Cardiac muscle cell (in vitro differentiated cells and primary cell): ENCODE measurements around the gene MYCBP2. TPM values are rescaled to one million over a fixed set of nuclear protein-coding genes. Genes with fewer than 3 reads are reported as not detected.
A peak's percentile ranks its signal among the peaks of the same experiment; 100 is the strongest.
"Not testable (repeated sequence)": the region's sequence is repeated elsewhere in the genome, so short reads cannot be mapped to it uniquely, and the experiment has no call there.

ENCODE experiments used
- DNase-seq, 2 donors: peaks; one replicate each; pipeline versions ENCODE4 v3.0.0 to v3.0.0-alpha.2; 2010 to 2017; ENCODE audit warnings: low read depth in 1 of 2, low spot score in 1 of 2
- H3K27ac ChIP-seq: fragments of 200-600 bp; sonication (generic); 2 replicates; pipeline ENCODE4 v1.5.1; 2016
- H3K27me3 ChIP-seq: fragments of 200-600 bp; sonication (generic); 2 replicates; pipeline ENCODE4 v1.6.0; 2016; ENCODE audit warnings: control low read depth
- H3K36me3 ChIP-seq: fragments of 200-600 bp; sonication (generic); 2 replicates; pipeline ENCODE4 v1.5.1; 2016; ENCODE audit warnings: control low read depth
- H3K4me1 ChIP-seq: fragments of 200-600 bp; sonication (generic); 2 replicates; pipeline ENCODE4 v1.8.1; 2017; ENCODE audit warnings: low read depth, mild to moderate bottlenecking, mixed run types
- H3K4me3 ChIP-seq: fragments of 200-600 bp; sonication (generic); 2 replicates; pipeline ENCODE4 v1.5.1; 2016; ENCODE audit warnings: mild to moderate bottlenecking
- H3K9me3 ChIP-seq: fragments of 200-600 bp; sonication (generic); 2 replicates; pipeline ENCODE4 v1.5.1; 2017; ENCODE audit warnings: low read depth, mild to moderate bottlenecking, control low read depth
- polyA plus RNA-seq: library from polyadenylated mRNA; unstranded; fragments of >200 nt; fragmentation: Nextera tagmentation; extraction: Ambion mirVana; gene quantifications from 2 replicates; pipeline ENCODE4 v1.2.1, GENCODE V29; 2016
- total RNA-seq: library from RNA; depleted of rRNA; stranded (reverse); fragments of >200 nt; gene quantifications from 2 replicates; pipeline ENCODE4 v1.2.3, GENCODE V29; 2016
- TF ChIP-seq, protein P1 (sequence below): IDR thresholded peaks from 2 replicates; pipeline ENCODE4 v1.5.1; 2012; ENCODE audit warnings: low read depth, mild to moderate bottlenecking, low read length

MYCBP2 gene
- total and polyA plus RNA-seq, 2 experiments from 2014 or later = 19.8 to 51.1 TPM

DNA sequence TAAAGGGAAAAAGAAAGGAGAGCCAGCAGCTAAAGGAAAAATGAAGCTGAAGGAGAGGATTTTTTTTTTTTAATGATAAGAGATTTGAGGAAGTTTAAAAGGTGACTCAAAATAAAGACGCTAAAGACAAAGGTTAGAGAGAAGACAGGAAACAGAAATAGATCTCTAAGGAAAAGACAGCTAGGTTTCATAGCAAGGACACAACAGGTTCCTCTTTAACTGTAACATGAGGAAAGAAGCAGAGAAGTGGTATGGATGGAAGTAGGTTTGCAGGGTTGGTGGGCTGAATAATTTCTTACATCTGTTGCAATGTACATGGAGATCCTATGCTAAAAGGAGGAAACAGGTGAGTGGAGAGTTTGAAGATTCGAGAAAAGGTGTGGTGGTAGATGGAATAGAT, 107.5 kb downstream of the MYCBP2 start:
- Histone ChIP-seq H3K4me1 (no peaks in the 10 kb centered on the region), H3K27me3 (no peaks in the 10 kb centered on the region), H3K36me3 (peaks cover 4% of the 10 kb centered on the region), H3K9me3 (no peaks in the 10 kb centered on the region), H3K27ac (no peak overlapping the region), H3K4me3 (no peak overlapping the region)
- DNase-seq = no peak
- TF ChIP-seq, protein P1, sequence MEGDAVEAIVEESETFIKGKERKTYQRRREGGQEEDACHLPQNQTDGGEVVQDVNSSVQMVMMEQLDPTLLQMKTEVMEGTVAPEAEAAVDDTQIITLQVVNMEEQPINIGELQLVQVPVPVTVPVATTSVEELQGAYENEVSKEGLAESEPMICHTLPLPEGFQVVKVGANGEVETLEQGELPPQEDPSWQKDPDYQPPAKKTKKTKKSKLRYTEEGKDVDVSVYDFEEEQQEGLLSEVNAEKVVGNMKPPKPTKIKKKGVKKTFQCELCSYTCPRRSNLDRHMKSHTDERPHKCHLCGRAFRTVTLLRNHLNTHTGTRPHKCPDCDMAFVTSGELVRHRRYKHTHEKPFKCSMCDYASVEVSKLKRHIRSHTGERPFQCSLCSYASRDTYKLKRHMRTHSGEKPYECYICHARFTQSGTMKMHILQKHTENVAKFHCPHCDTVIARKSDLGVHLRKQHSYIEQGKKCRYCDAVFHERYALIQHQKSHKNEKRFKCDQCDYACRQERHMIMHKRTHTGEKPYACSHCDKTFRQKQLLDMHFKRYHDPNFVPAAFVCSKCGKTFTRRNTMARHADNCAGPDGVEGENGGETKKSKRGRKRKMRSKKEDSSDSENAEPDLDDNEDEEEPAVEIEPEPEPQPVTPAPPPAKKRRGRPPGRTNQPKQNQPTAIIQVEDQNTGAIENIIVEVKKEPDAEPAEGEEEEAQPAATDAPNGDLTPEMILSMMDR = no peak

DNA sequence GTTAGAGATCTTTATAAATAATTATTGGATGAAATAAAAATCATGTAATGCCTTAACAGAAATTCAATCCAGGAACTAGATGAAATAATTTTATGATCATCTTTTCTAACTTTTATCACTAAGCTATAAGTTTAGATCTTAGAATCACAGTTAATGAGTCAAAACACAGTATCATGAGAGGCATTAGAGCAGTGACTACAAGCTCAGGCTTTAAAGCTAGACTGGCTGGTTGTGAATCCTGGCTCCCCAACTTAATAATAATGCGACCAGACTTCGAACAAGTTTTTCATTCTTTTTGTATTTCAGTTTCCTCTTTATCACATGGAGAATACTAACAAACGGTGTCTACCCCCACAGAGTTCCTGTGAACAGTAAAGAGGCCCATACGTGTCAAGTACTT, 108.6 kb downstream of the MYCBP2 start:
- Histone ChIP-seq H3K27ac (no peak overlapping the region), H3K36me3 (peaks cover 4% of the 10 kb centered on the region), H3K4me1 (no peaks in the 10 kb centered on the region), H3K27me3 (no peaks in the 10 kb centered on the region), H3K4me3 (no peak overlapping the region), H3K9me3 (no peaks in the 10 kb centered on the region)
- TF ChIP-seq, protein P1 = no peak
- no peak for DNase-seq

DNA sequence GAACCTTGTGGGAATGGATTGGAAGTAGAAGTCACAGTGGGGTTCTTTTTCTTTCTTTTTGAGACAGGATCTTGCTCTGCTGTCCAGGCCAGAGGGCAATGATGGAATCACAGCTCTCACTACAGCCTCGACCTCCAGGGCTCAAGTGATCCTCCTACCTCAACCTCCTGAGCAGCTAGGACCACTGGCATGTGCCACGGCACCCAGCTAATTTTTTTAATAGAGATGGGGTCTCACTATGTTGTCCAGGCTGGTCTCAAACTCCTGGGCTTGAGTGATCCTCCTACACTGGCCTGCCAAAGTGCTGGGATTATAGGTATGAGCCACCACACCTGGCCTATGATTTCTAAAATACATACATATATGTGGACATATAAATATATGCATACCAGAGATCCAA, 111.4 kb downstream of the MYCBP2 start:
- H3K4me1 ChIP-seq = no peaks in the 10 kb centered on the region
- no peak for DNase-seq
- H3K4me3 ChIP-seq = no peak overlapping the region
- H3K9me3 ChIP-seq = no peaks in the 10 kb centered on the region
- no peaks in the 10 kb centered on the region for H3K27me3 ChIP-seq
- no peak overlapping the region for H3K27ac ChIP-seq
- H3K36me3 ChIP-seq = peaks cover 8% of the 10 kb centered on the region
- TF ChIP-seq, protein P1 = no peak

DNA sequence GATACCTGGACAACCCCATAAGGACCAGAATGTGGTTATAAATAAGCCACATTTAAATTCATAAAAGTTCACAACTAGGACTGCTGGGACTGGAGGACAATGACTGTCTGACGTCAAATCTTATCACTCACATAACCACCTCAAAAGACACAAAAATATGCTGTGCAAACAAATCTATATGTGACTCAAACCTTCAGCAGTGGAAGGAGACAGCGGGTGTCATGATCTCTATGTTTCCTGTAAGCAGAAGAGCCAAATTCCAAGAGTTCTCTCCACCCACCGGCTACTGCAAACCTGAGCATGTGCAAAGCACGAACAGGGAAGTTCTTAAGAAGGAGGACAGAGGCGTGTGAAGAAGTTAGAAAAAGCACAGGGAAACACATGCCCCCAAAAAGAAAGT, 113.2 kb downstream of the MYCBP2 start:
- DNase-seq = peak in 1 of 2 donors; percentile 38
- H3K27me3 ChIP-seq = no peaks in the 10 kb centered on the region
- no peak overlapping the region for H3K4me3 ChIP-seq
- H3K36me3 ChIP-seq = peaks cover 9% of the 10 kb centered on the region
- TF ChIP-seq, protein P1 = no peak
- H3K9me3 ChIP-seq = no peaks in the 10 kb centered on the region
- H3K4me1 ChIP-seq = no peaks in the 10 kb centered on the region
- H3K27ac ChIP-seq = no peak overlapping the region

DNA sequence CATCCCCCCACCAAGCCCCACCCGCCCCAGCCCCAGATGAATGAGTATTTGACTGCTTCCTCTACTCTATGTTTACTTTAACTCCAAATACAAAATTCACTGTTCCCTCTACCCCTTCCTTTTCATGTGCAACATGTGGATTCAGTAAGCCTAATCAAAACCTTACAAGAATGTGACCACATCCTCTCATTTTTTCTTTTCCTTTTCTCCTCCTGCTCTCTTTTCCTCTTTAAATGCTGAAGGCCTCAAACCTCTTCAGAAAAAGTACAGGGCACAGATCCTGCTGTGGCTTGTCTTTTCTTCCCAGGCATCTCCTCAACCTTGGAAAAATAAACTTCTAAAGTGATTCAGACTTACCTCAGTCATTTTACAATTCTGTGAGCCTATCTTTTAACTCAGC, 119.0 kb downstream of the MYCBP2 start:
- H3K36me3 ChIP-seq = peaks cover 19% of the 10 kb centered on the region
- no peaks in the 10 kb centered on the region for H3K4me1 ChIP-seq
- H3K27me3 ChIP-seq = peaks cover 4% of the 10 kb centered on the region
- H3K9me3 ChIP-seq = peaks cover 2% of the 10 kb centered on the region
- no peak overlapping the region for H3K27ac ChIP-seq
- H3K4me3 ChIP-seq = no peak overlapping the region
- DNase-seq = peak in 1 of 2 donors; percentile 60
- TF ChIP-seq, protein P1 = no peak

DNA sequence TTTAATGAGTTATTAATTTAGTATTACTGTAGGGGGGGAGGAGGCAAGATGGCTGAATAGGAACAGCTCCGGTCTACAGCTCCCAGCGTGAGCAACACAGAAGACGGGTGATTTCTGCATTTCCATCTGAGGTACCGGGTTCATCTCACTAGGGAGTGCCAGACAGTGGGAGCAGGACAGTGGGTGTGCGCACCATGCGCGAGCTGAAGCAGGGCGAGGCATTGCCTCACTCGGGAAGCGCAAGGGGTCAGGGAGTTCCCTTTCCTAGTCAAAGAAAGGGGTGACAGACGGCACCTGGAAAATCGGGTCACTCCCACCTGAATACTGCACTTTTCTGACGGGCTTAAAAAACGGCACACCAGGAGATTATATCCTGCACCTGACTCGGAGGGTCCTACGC, 127.9 kb downstream of the MYCBP2 start:
- not testable (repeated sequence) for H3K27ac ChIP-seq, H3K27me3 ChIP-seq, H3K4me3 ChIP-seq, DNase-seq, H3K9me3 ChIP-seq, H3K4me1 ChIP-seq, H3K36me3 ChIP-seq
